ENCODE measurements around the gene KRAS.

Gene KRAS

DNA sequence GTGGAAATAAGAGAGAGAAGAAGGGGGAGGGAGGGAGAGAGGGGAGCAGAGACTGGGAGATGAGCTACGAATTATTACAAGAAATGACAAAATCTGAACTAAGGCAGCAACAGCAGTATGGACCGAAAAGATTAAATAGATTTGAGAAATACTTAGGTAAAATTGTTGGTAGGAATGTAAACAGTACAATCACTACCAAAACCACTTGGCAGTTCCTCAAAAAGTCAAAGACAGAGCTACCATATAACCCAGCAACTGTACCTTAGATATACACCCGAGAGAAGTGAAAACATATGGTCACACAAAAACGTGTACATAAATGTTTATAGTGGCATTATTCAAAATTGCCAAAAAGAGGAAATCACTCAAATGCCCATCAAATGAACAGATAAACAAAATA is 14.1 kb downstream of the KRAS start:
- Histone ChIP-seq H3K36me3 (peaks cover 17% of the 10 kb centered on the region), H3K27me3 (ENCODE audit: insufficient read depth, low read depth, severe bottlenecking) (no peaks in the 10 kb centered on the region), H3K4me3 (ENCODE audit: low read depth, low read length) (no peak overlapping the region), H3K27ac (no peak overlapping the region), H3K9me3 (ENCODE audit: severe bottlenecking) (no peaks in the 10 kb centered on the region)
- DNase-seq = no peak
- TF ChIP-seq, protein P1, sequence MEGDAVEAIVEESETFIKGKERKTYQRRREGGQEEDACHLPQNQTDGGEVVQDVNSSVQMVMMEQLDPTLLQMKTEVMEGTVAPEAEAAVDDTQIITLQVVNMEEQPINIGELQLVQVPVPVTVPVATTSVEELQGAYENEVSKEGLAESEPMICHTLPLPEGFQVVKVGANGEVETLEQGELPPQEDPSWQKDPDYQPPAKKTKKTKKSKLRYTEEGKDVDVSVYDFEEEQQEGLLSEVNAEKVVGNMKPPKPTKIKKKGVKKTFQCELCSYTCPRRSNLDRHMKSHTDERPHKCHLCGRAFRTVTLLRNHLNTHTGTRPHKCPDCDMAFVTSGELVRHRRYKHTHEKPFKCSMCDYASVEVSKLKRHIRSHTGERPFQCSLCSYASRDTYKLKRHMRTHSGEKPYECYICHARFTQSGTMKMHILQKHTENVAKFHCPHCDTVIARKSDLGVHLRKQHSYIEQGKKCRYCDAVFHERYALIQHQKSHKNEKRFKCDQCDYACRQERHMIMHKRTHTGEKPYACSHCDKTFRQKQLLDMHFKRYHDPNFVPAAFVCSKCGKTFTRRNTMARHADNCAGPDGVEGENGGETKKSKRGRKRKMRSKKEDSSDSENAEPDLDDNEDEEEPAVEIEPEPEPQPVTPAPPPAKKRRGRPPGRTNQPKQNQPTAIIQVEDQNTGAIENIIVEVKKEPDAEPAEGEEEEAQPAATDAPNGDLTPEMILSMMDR (IDR thresholded peaks at IDR 0.05; ENCODE audit: low read depth, low read length) = no peak

DNA sequence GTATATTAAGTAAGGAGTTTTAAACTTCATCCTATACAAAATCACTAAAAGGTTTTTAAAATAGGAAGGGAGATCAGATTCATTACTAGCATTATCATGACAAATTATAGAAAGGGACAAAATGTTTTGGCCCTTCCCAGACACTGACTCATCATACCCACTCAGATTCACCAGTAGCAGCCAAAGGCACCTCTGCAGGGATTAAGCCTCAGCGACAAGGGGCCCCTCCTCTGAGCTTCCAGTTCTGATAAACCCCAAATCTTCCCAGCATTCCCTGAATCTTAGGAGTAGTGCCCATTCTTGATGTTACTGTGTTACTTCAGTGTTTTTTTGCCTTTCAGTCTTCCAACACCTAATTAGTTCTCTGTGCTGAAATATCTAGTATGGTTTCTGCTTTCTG is 14.5 kb downstream of the KRAS start:
- TF ChIP-seq, protein P1 (IDR thresholded peaks at IDR 0.05; ENCODE audit: low read depth, low read length) = no peak
- H3K36me3 ChIP-seq = peaks cover 17% of the 10 kb centered on the region
- no peaks in the 10 kb centered on the region for H3K9me3 ChIP-seq (ENCODE audit: severe bottlenecking)
- no peak overlapping the region for H3K4me3 ChIP-seq (ENCODE audit: low read depth, low read length)
- no peak overlapping the region for H3K27ac ChIP-seq
- DNase-seq = no peak
- H3K27me3 ChIP-seq (ENCODE audit: insufficient read depth, low read depth, severe bottlenecking) = no peaks in the 10 kb centered on the region

DNA sequence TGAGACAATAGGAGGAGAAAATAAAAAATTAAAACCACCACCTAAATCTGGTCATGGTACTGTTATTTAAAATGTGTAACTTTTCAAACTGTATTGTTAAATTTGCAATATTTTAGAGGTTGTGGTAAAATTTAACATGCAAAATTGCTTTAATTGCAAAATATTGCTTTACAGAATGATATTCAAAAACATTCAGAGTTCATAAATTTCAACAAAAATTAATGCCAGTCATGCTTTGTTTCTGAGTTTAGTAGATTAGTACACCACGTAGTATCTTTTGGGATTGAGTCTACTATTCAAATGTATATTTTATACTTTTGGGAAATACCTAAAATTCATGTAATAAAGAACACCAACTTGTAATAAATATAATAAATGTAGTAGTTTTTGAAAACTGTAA is 37.4 kb downstream of the KRAS start:
- H3K9me3 ChIP-seq (ENCODE audit: severe bottlenecking) = no peaks in the 10 kb centered on the region
- no peak for DNase-seq
- no peak overlapping the region for H3K4me3 ChIP-seq (ENCODE audit: low read depth, low read length)
- no peaks in the 10 kb centered on the region; the same call in none of the 2 replicates for H3K36me3 ChIP-seq
- H3K27ac ChIP-seq = no peak overlapping the region
- TF ChIP-seq, protein P1 (IDR thresholded peaks at IDR 0.05; ENCODE audit: low read depth, low read length) = no peak
- H3K27me3 ChIP-seq (ENCODE audit: insufficient read depth, low read depth, severe bottlenecking) = no peaks in the 10 kb centered on the region

GRCh38 chr12:25208554-25208953 is 42.2 kb downstream of the KRAS start:
- H3K27ac ChIP-seq = no peak overlapping the region
- H3K27me3 ChIP-seq (ENCODE audit: insufficient read depth, low read depth, severe bottlenecking) = no peaks in the 10 kb centered on the region
- no peak for DNase-seq
- TF ChIP-seq, protein P1 (IDR thresholded peaks at IDR 0.05; ENCODE audit: low read depth, low read length) = no peak
- H3K9me3 ChIP-seq (ENCODE audit: severe bottlenecking) = no peaks in the 10 kb centered on the region
- no peak overlapping the region for H3K4me3 ChIP-seq (ENCODE audit: low read depth, low read length)
- no peaks in the 10 kb centered on the region; the same call in none of the 2 replicates for H3K36me3 ChIP-seq

- no peaks in the 10 kb centered on the region; the same call in none of the 2 replicates for H3K36me3 ChIP-seq
- TF ChIP-seq, protein P1 (IDR thresholded peaks at IDR 0.05; ENCODE audit: low read depth, low read length) = no peak
- no peaks in the 10 kb centered on the region for H3K9me3 ChIP-seq (ENCODE audit: severe bottlenecking)
- no peak for DNase-seq
- no peaks in the 10 kb centered on the region for H3K27me3 ChIP-seq (ENCODE audit: insufficient read depth, low read depth, severe bottlenecking)
- H3K4me3 ChIP-seq (ENCODE audit: low read depth, low read length) = no peak overlapping the region
- no peak overlapping the region for H3K27ac ChIP-seq
Measured at GRCh38 chr12:25207846-25208245, 42.9 kb downstream of the KRAS start.

GRCh38 chr12:25207411-25207810 is 43.3 kb downstream of the KRAS start:
- TF ChIP-seq, protein P1 (IDR thresholded peaks at IDR 0.05; ENCODE audit: low read depth, low read length) = no peak
- Histone ChIP-seq H3K36me3 (no peaks in the 10 kb centered on the region; the same call in none of the 2 replicates), H3K9me3 (ENCODE audit: severe bottlenecking) (no peaks in the 10 kb centered on the region), H3K4me3 (ENCODE audit: low read depth, low read length) (no peak overlapping the region), H3K27me3 (ENCODE audit: insufficient read depth, low read depth, severe bottlenecking) (no peaks in the 10 kb centered on the region), H3K27ac (no peak overlapping the region)
- no peak for DNase-seq

All from WERI-Rb-1 (cell line).